ENCODE measurements around the gene RPS6KA2.

RPS6KA2 gene

DNA sequence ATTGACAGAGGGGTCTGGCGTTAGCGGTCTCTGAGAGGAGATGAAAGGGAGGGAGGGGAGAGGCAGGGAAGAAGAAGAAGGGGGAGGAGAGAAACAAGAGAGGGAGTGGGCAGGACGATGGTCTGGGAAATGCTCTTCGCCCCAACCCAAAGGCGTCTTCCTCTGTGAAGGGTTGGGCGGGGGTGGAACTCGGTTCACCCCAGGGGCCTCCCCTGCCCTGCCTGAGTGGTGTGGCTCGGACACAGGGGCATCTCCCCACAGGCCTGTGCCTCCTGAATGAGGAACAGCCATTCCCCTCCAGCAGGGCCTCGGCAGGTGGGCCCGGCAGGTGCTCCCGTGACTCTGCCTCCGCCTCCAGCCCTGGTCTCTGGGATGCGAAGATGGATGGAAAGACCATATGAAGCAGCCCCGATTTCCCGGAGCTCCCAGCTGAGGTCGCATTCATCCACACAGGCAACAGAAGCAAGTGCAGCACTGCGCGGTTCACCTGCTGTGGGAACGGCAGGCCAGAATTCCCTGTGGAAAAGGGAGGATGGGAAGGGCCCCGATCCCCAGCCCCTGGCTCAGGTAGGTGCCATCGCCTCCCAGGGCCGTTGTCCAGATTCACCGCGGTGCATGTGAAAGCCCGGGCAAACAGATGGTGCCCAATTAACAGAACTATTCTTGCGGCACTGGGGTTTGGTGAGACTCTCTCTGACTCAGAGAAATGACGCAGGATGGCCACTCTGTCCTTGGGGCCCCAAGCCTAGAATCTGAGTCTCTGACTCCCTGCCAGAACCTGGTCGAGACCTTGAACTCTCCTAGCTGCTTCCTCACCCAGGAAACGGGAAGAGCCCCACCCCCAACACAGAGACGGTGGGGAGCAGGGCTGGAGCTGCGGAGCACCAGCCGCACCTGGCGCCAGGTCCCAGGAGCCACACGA, 29.4 kb upstream of the RPS6KA2 start:
- no peak for DNase-seq (ENCODE audit: low read depth)

DNA sequence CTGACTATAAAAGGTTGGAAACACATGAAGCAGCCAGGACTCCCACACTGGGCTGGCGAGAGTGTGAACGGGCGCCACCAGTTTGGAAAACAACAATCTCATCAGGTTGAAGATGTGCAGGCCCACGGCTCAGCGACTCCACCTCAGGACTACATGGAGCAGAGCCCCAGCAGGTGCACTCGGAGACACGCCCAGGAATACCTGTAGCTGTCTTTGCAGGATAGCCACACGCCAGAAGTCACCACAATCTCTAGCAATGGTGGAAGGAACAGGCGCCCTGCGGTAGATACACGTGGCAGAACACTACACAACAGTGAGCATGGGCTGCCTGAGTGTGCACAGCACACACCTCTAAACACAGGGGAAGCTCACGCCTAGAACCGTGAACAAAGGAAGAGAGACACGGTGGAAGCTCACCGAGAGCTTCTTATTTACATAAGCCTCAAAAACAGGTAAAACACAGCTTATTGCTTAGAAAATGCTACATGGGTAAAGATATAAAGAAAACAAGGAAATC, 28.7 kb upstream of the RPS6KA2 start:
- no peak for DNase-seq (ENCODE audit: low read depth)

DNA sequence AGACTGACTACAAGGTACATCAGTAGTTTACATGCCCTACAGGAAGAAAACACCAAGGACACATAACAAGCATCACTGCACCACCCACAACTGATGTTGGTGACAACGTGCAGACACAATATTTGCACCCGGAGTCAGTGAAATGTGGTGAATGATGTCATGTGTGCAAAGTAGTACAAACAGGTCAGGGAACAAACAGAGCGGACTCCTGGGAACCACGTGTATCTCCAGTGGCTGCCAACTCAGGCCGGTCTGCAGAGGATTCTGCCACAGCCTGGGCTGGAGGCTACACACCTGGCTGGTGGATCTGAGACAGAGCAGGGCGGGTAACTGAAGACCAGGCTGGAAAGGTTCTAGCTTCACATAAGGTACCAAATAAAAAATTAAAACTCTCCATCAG, 28.2 kb upstream of the RPS6KA2 start:
- DNase-seq (ENCODE audit: low read depth): no peak

DNA sequence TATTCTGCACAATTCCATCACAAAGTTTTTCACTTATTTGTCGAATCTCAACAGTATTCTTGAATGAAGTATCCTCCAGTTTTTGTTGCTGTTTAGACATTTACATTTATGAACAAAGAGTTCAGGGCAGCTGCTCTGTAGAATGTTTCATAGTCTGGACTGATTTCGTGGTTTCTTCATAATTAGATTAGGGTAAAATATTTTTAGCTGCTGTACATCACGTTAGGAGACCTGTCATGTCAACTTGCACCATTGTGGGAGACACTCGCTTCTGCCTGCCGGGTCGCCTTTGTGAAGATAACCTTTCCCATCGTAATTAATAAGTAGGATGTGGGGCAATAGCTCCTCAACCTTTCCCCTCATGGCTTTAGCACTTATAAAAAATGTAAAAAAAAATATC, 27.5 kb upstream of the RPS6KA2 start:
- no peak for DNase-seq (ENCODE audit: low read depth)

DNA sequence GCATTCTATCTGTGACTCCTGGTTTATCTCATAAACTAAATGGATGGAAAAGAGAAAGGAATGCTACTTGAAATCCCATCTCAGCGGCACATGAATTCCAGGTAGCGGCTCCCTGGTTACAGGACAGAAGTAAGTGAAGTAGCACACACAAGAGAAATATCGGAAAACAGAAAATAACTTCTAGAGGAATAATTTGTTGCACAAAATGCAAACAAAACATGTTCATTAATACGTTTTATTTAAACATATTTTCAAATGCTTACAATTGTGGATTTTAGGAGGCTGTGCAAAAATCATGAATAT, 26.5 kb upstream of the RPS6KA2 start:
- DNase-seq (ENCODE audit: low read depth): no peak

DNA sequence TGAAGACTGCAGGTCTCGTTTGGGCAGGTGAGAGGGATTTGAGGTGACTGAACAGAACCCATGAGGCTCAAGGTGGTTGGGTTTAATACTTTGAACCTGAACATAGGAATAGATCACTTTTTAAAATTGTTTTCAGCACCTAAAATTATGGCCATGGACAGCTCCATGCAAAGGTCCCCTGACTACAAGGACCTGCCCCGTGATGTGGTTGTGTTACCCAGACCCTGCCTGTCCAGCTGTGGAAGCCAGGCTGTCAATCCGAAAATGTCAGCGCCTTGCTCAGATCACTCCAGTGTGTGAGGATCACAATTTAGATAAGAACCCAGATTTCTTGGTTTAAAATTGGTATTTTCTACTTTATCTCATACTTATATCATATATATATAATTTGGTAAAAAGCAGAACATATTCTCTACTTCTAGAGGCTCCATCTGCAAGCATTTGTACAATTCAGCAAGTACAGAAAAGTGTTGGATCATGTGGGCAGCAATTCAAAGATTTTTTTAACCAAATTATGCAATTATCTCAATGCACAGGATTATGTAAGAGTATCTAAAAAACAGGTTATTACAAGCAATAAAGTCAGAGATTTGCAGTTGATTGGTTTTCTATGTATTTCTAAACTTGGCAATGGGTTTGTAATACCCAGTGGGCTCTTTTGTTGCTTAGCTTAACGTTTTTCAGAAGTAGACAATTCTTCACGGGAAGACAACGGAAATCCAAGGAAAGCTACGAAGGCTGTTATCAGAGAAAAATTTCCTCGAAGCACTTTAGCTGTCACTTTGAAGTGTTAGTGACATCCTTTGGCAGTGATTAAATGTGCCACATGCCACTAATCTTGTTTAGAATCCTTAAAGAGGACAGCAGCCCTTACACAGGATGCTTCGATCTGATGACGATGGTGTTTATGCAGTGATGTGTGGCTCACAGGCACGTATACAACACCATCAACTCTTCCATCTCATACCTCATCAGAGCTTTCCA, 24.1 kb upstream of the RPS6KA2 start:
- no peak for DNase-seq (ENCODE audit: low read depth)

DNA sequence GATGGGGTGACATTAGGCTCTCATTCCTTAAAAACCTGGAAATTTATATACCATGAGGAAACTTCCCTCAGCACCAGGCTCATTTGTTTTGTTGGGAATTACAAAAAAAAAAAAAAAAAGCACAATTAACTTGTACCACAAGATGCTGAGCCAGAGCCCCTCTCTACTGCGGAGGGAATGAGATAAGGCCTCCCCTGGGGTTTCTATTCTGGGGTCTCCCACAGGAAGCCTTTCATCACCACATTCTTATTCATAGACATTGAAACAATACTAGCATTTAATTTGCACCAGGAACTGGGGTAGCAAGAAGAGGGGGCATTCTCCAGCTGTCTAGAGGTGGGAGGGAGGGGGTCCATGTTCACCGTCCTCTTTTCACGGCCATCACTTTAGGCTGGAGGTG, 23.0 kb upstream of the RPS6KA2 start:
- DNase-seq (ENCODE audit: low read depth): no peak

DNA sequence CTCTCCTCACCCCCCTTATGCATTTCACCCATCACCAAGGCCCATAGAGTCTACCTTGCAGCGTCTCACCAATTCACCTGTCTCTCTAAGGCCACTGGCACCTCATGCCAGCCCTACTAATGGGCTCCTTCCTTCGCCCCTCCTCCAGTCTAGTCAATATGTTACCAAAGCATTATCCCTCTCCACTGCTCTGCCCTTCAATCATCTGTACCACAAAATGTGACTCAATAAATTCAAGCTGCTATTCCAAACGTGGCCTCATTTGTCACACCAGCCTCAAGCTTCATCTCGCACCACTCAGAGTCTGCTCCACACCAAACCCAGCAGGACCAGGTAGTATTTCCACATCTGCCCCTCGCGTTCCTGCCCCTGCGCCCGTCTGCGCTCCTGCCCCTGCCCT, 21.8 kb upstream of the RPS6KA2 start:
- DNase-seq (ENCODE audit: low read depth): no peak

DNA sequence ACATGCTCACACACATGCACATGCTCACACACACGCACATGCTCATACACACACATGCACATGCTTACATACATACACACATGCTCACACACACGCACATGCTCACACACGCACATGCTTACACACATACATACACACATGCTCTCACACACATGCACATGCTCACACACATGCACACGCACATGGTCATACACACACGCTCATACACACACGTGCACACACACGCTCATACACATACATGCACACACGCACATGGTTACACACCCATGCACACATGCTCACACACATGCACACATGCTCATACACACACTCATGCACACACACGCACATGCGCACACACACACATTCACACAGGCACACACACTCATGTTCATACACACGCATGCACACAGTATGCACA, 20.8 kb upstream of the RPS6KA2 start:
- DNase-seq (ENCODE audit: low read depth): no peak

DNA sequence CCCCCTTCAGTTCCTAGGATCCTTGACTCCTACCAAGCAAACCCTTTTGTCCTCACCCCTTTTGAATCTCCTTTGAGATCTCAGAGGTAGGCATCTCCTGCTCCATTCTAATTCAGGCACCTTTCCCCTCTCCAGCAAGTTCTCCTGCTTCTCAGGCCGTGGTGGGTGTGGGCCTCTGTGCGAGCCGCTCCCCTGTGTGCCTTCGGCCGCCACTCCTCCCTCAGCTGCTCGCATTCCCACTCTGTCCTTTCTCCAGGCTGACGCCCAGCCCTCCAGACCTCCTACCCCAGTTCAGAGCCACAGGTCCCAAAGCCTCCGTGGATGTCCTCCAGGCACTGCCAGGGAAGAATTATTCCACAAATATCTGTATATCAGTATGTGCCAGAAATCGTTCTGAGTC, 19.7 kb upstream of the RPS6KA2 start:
- DNase-seq (ENCODE audit: low read depth): no peak

DNA sequence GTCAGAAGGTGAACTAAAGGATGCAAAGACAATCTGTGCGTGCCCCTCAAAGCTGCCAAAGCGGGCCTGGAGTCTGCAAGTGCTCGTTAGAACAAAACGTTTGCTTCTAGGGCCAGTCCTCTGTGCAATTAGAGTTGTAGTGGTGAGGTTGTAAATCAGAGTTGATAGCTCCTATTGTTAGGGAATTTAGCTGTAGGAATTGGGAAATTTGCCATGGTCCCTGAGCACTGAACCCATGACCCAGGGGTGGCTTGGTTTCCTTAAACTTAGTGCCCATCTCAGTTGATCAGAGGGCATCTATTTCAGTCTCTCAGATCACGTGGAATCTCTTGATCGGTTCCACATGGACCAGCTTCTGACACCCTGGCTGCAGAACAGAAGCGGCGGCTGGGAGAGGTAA, 18.8 kb upstream of the RPS6KA2 start:
- no peak for DNase-seq (ENCODE audit: low read depth)

DNA sequence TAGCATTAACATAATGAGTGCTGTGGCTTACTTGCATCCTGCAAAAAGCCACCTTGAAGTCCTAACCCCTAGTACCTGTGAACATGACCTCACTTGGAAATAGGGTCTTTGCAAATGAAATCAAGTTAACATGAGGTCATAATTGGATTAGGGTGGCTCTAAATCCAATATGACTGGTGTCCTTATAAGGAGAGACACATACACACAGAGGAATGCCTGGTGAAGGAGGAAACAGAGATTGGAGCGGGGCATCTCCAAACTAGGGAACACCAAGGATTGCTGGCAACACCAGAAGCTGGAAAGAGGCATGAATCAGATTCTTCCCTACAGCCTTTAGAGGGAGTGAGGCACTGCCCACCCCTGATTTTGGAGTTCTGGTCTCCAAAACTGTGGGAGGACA, 17.6 kb upstream of the RPS6KA2 start:
- DNase-seq (ENCODE audit: low read depth): no peak

DNA sequence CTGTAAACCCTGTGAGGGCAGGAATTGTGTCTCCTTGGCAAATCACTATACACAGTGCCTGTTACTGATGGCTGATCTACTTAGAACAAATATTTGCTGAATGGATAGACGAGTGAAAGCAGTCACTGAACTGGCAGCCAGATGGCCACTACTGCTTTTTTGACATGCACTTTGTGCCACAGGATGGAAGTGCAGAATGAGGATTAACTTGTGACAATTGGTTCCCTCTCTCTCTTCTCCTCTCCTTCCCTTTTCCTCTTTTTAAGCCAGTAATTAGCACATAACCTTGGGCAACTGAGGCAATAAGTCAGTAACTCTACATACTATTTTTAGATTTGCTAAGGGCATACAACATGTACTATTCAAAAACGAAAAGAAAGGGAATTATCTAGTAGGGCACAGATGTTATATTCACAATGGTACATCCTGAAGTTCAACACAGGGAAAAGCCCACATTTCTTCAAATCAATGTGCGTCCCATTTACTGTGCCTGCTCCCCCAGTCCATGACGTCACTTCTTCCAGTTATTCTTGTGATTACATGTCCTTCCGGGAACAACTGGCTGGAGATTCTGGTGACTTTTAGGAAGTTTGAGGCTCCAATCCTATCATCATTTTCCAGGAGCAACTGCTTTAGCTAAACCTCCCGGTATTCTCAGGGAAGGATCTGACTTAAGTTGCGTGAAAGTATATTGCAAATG, 17.0 kb upstream of the RPS6KA2 start:
- no peak for DNase-seq (ENCODE audit: low read depth)

DNA sequence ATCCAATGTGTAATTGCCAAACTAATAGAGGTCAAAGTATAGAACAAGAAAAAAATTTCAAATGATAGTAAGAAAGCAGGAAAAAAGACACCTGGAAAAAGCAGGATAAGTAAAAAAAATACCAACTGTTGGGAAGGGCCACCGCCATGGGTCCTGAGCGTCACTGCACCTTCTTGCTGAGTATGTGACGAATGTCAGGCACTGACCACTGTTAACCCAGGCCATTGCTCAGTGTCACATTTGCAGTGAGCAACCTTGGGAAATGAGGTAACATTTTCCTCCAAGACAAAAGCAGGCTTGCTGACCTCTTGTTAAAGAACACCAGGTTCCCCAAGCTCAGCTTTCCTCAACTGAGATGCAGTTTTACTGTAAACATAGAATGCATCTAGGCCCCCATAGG, 15.6 kb upstream of the RPS6KA2 start:
- no peak for DNase-seq (ENCODE audit: low read depth)

DNA sequence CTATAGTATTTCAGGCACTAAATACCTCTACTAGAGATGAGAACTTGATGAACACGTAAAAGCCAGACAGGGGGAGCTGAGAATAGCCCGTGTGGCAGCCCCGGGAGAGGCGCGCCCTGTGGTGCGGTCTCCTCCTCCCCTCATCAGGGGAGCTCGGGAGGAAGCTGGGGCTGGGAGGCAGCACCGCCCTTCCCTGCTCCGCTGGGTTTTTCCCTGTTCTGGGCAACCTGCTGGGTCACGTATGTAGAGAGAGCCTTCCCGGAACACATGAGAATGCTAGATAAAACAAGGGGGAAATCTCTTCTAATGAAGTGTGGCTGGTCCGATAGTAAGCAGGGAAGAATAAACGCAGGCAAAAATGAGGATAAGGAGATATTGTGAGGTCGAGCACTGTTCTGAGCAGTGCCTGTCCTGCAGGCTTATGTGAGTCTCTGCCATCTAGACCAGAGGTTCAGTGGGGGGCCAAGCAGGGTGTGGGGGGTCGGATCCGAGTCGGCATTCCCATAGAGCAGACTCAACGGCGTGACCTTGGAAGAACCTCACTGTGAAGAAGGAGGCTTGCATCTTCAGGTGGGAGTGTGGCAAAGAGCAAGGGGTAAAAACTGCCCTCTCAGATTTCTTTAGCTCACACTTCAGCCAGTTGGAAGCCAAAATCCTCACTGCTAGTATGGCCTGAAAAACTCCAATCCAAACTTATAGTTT, 13.4 kb upstream of the RPS6KA2 start:
- no peak for DNase-seq (ENCODE audit: low read depth)

DNA sequence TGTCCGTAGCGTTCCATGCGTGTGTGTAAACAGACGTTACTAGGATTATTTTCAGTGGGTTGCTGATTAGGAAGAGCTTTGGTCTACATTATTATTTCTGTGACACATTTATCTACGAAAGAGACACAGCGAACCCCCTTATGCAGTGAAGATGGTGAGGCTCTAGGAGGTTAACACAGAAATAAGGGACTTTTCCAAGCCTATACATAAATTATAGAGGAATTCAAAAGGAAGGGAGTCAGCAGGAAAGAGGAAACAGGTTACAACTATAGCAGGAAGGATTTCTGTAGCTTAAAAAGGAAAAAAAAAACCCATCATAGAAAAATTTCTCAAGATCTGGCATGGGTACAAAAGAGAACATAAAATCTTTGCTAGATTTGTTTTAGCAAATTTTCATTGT, 12.9 kb upstream of the RPS6KA2 start:
- no peak for DNase-seq (ENCODE audit: low read depth)

DNA sequence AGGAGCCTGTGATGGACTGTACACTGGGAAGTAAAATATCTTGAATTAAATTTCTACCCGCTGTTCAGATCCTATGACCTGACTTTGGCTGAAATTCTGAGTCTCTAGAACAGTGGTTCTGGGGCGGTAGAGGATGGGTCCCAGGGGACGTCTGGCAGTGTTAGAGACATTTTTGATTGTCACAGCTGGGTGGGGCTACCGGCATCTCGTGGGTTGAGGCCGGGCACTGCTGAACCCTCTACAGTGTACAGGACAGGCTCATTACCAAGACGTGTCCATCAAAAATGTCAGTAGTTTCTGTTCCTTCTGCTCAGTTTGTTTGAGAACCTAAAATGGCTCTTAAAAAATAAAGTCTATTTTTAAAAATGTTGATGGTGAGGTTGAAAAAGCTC, 11.5 kb upstream of the RPS6KA2 start:
- DNase-seq (ENCODE audit: low read depth): no peak

DNA sequence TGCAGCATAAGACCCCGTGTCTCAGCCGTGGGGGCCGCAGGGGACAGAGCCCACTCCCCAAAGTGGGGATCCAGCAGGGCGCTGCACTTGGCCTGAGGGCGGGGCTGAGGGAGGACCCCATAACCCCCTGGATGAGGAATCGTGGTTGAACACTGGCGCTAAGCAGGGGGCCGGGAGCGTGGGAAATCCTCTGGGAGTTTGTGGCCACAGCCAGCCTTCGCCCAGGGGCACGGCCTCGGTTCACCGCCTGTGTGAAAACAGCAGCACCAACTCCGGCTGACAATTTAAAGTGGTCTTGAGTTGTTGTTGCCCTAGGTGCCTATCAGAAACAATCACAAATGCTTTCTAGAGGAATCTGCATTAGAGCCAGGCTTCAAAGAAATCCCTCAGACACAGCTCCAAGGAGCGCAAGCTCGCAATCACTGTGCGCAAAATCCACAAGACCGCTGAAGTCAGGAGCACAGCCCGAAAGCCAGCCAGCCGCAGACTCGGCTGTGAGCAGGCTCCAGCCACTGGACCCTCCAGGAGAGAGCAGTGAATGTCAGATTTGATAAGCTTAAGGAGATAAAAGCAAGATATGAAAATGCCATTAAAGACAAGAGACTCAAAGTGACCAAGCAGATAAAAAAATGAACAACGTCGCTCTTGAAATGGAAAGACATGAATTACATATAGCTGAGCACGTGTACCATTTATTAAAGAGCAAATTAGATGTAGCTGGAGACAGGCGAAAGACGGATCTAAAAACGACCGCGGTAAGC, 10.9 kb upstream of the RPS6KA2 start:
- DNase-seq (ENCODE audit: low read depth): no peak

DNA sequence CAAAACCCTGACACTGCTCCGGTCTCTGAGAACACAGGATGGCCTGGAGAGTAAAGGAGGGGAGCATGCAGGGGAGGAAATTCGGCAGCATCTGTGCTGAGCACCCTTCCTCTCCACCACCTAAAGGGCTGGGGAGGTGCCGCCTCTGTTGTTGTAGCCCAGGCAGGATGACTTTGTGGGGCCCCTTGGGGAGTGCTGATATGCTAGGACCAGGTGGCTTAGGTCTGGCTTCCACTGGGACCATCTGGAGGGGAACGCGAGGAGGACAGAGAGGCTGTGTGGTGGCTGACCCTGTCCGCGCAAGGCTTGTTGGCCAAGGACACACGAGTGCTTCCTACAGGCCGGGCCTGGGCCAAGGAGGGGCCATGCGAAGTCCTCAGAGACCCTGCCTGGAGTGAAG, 9.9 kb upstream of the RPS6KA2 start:
- no peak for DNase-seq (ENCODE audit: low read depth)

DNA sequence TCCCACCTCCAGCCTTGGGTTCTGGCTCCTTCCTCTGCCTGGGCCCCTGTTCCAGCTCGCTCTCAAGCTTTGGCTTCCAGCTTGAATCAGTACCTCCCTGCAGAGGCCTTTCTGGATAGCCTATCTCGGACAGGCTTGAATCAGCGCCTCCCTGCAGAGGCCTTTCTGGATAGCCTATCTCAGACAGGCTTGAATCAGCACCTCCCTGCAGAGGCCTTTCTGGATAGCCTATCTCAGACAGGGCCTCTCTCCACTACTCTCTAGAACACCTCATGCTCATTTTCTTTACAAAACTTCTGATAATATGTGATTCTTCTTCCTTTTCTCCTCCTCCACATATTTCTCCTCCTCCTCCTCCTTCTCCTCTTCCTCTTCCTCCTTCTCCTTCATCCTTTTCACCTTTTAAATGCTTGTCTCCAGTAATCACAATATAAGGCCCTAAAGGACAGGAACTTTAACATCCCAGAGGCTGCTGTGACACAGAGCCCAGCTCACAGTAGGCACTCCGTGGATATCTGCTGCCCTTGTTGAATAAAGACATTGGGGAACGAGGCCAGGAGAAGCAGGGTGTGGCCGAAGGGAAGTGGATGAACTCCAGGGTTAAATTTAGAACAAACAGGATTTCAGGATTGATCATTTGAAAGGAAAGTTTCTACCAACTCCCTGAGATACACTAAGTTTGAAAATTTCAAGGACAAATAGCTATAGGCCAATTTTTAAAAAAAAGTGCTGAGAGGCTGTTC, 9.3 kb upstream of the RPS6KA2 start:
- no peak for DNase-seq (ENCODE audit: low read depth)

Data from stimulated activated CD8-positive, alpha-beta memory T cell treated with anti-CD3 and anti-CD28 coated beads, Interleukin-15, amount 100 ng/mL, for 1 hour (primary cell).